ENCODE measurements around the gene TFEB.

The TFEB gene

GRCh38 chr6:41736800-41737555, 1.6 kb upstream of the TFEB start:
- DNase-seq (ENCODE audit: low spot score), result no peak

GRCh38 chr6:41736186-41736733, 852 bp upstream of the TFEB start:
- DNase-seq (ENCODE audit: low spot score), result no peak

- no peak for DNase-seq (ENCODE audit: low spot score)
Observed at GRCh38 chr6:41734666-41735426, 562 bp downstream of the TFEB start.

GRCh38 chr6:41733707-41734665, 1.4 kb downstream of the TFEB start:
- DNase-seq (ENCODE audit: low spot score), result no peak

- DNase-seq (ENCODE audit: low spot score), result no peak
Observed at GRCh38 chr6:41733360-41733706, 2.1 kb downstream of the TFEB start.

GRCh38 chr6:41732591-41733359, 2.6 kb downstream of the TFEB start:
- DNase-seq (ENCODE audit: low spot score), result no peak

- no peak for DNase-seq (ENCODE audit: low spot score)
Observed at GRCh38 chr6:41732149-41732548, 3.3 kb downstream of the TFEB start.

GRCh38 chr6:41731561-41732086, 3.8 kb downstream of the TFEB start:
- DNase-seq (ENCODE audit: low spot score), result no peak

- no peak for DNase-seq (ENCODE audit: low spot score)
Observed at GRCh38 chr6:41730531-41731436, 4.6 kb downstream of the TFEB start.

GRCh38 chr6:41729624-41730023, 5.8 kb downstream of the TFEB start:
- DNase-seq (ENCODE audit: low spot score), result no peak

GRCh38 chr6:41728954-41729353, 6.5 kb downstream of the TFEB start:
- no peak for DNase-seq (ENCODE audit: low spot score)

- DNase-seq (ENCODE audit: low spot score), result no peak
Observed at GRCh38 chr6:41728073-41728936, 7.1 kb downstream of the TFEB start.

GRCh38 chr6:41727705-41728072, 7.7 kb downstream of the TFEB start:
- DNase-seq (ENCODE audit: low spot score), result no peak

- no peak for DNase-seq (ENCODE audit: low spot score)
Observed at GRCh38 chr6:41726876-41727275, 8.5 kb downstream of the TFEB start.

- DNase-seq (ENCODE audit: low spot score), result no peak
Observed at GRCh38 chr6:41724586-41725501, 10.6 kb downstream of the TFEB start.

GRCh38 chr6:41724228-41724580, 11.2 kb downstream of the TFEB start:
- DNase-seq (ENCODE audit: low spot score), result no peak

- no peak for DNase-seq (ENCODE audit: low spot score)
Observed at GRCh38 chr6:41723530-41724227, 11.7 kb downstream of the TFEB start.
